Adrenal gland (tissue), 12 donors: ENCODE data around the gene LHX5. TPM values are rescaled to one million over a fixed set of nuclear protein-coding genes. Genes with fewer than 3 reads are reported as not detected.

Experiments
- DNase-seq, 7 donors: peaks; one replicate each; pipeline ENCODE4 v3.0.0-alpha.2; 2019 to 2020
- H3K27ac ChIP-seq, 5 donors: fragments of 200-600 bp; sonication (generic) in 4 of 5; 1 replicate in 3 of 5; 2 replicates in 2 of 5; pipeline versions ENCODE4 v1.5.1 to v1.8.0; 2016 to 2020; ENCODE audit warnings: mild to moderate bottlenecking in 1 of 5
- H3K27me3 ChIP-seq: fragments of 200-600 bp; 2 replicates; pipeline ENCODE4 v1.8.0; 2021
- H3K36me3 ChIP-seq, 2 donors: fragments of 200-600 bp; replicated peaks in 1 of 2; 1 replicate in 1 of 2; 2 replicates in 1 of 2; pipeline versions ENCODE4 v1.5.1 to v1.8.0; 2018 to 2022
- H3K4me1 ChIP-seq, 2 donors: fragments of 200-600 bp; replicated peaks in 1 of 2; 1 replicate in 1 of 2; 2 replicates in 1 of 2; pipeline versions ENCODE4 v1.5.1 to v1.8.0; 2018 to 2021
- H3K4me3 ChIP-seq, 4 donors: fragments of 200-600 bp; sonication (generic) in 3 of 4; one replicate each; pipeline ENCODE4 v1.5.1; 2016 to 2018
- H3K9me3 ChIP-seq, 3 donors: fragments of 200-600 bp; sonication (generic) in 1 of 3; replicated peaks in 1 of 3; 1 replicate in 2 of 3; 2 replicates in 1 of 3; pipeline versions ENCODE4 v1.5.1 to v1.8.0; 2016 to 2021
- POLR2A ChIP-seq, 2 donors: fragments of 450-650 bp; IDR thresholded peaks; one replicate each; pipeline ENCODE4 v1.6.1; 2017; ENCODE audit warnings: antibody characterized with exemption in 2 of 2, mild to moderate bottlenecking in 2 of 2, moderate library complexity in 1 of 2
- WGBS, 4 donors: extraction: QIAGEN DNeasy Blood & Tissue Kit in 2 of 4; methylation state at CpG; one replicate each; pipeline versions ENCODE4 v1.1.5 to v1.1.7; 2013 to 2017; 5-methylcytosine and 5-hydroxymethylcytosine counted together
- intact Hi-C, 2 donors: fragments of 100-400 bp; cut with DNase I; formaldehyde crosslinking; loops; one replicate each; pipeline versions ENCODE4 v1.14.1 to v1.15.0; 2022 to 2023
- polyA plus RNA-seq, 3 donors: library from polyadenylated mRNA; stranded (reverse); fragments of 200-250 nt in 2 of 3; fragments of 350-450 nt in 1 of 3; fragmentation: Illumina TruSeq in 1 of 3; extraction: RNeasy Lipid Tissue Mini Kit (QIAGEN cat#74804) in 1 of 3; gene quantifications; one replicate each; pipeline ENCODE4 v1.2.3, GENCODE V29; 2013 to 2014
- total RNA-seq, 9 donors: library from RNA; depleted of rRNA in 4 of 9; stranded (reverse); fragments of >200 nt in 4 of 9; fragments of 120-200 nt in 1 of 9; fragmentation: NEBNext Ultra II Directional in 1 of 9; extraction: Animal tissue kit (Norgen Biotek cat#: 25700) in 1 of 9; gene quantifications; one replicate each; pipeline versions ENCODE4 v1.1.0 to v1.2.4, GENCODE V29; 2013 to 2023
- TF ChIP-seq, protein P1 (sequence below), 6 experiments: fragments of 450-650 bp in 4 of 6; fragments of 200-600 bp in 2 of 6; sonication (generic) in 1 of 6; IDR thresholded peaks; 1 replicate in 5 of 6; 2 replicates in 1 of 6; pipeline versions ENCODE4 v1.5.1 to v1.8.0; 2016 to 2021; ENCODE audit warnings: antibody characterized with exemption in 6 of 6, mild to moderate bottlenecking in 2 of 6, moderate library complexity in 1 of 6
- donor health status: healthy with polysubstance abuse.
- donor health status: Bipolar disorder and iron deficiency.
- donor health status: DM: yes; HTN: yes; CAD: no.
- donor health status: DM: no; HTN: no; CAD: no.
- donor health status: DM: no; HTN: no; CAD: no.
- donor health status: DM: yes; HTN: yes; CAD: no.

The LHX5 gene
- total and polyA plus RNA-seq, 12 donors, result not detected

DNA sequence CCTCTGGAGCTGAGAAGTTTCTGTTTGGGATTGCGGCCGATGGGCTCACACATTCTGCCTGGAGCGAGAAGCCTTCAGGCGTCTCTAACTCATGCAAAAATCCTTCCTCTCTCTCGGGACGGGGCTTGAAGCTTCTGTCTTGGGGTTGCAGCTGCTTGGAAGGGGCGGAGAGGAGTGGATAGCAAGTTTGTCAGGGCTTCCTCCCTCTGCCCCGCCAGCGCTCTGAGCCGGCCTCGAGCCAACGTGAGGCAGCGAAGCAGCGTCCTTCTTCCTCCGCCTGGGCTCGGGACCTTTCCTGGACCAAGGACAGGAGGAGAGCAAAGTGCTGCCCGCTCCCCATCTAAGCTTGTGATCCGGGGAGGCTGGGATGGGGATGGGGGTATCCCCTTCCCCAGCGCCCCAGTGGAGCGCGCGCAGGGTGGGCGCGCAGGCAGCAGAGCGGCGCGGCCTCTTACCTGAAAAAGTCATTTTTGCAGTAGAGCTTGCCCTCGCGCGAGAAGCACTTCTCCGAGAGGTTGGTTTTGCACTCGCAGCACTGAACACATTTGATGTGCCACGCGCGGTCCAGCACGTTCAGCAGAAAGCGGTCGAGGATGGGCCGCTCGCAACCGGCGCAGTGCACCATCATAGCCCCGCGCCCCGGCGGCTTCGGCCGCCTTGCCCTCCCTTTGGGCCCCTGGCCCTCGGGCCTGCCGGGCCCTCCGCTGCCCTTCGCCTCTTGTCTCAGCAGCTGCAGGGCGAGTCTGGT is 626 bp downstream of the LHX5 start:
- H3K27ac ChIP-seq, result no peak overlapping the region
- H3K27me3 ChIP-seq, result peaks cover 99% of the 10 kb centered on the region
- no peak overlapping the region for H3K4me3 ChIP-seq
- TF ChIP-seq, protein P1, sequence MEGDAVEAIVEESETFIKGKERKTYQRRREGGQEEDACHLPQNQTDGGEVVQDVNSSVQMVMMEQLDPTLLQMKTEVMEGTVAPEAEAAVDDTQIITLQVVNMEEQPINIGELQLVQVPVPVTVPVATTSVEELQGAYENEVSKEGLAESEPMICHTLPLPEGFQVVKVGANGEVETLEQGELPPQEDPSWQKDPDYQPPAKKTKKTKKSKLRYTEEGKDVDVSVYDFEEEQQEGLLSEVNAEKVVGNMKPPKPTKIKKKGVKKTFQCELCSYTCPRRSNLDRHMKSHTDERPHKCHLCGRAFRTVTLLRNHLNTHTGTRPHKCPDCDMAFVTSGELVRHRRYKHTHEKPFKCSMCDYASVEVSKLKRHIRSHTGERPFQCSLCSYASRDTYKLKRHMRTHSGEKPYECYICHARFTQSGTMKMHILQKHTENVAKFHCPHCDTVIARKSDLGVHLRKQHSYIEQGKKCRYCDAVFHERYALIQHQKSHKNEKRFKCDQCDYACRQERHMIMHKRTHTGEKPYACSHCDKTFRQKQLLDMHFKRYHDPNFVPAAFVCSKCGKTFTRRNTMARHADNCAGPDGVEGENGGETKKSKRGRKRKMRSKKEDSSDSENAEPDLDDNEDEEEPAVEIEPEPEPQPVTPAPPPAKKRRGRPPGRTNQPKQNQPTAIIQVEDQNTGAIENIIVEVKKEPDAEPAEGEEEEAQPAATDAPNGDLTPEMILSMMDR (IDR thresholded peaks at IDR 0.05), result no peak
- no peak for TF ChIP-seq POLR2A (IDR thresholded peaks at IDR 0.05)
- H3K9me3 ChIP-seq, result no peaks in the 10 kb centered on the region
- intact Hi-C loops, result no loop called here
- peaks cover 0 to 12% of the 10 kb centered on the region in 2 donors for H3K4me1 ChIP-seq
- WGBS, 4 donors, result 2% methylated on average over 29 to 53 of the region's 53 CpGs
- DNase-seq, result no peak
- H3K36me3 ChIP-seq, result no peaks in the 10 kb centered on the region

- no peak overlapping the region for H3K27ac ChIP-seq
- no peak overlapping the region for H3K4me3 ChIP-seq
- no peak for DNase-seq
- intact Hi-C loops, result no loop called here
- WGBS, 4 donors, result 3 to 7% (median 4%) methylated on average over 11 to 19 of the region's 19 CpGs
- no peaks in the 10 kb centered on the region for H3K9me3 ChIP-seq
- peaks cover under 1 to 15% of the 10 kb centered on the region in 2 donors for H3K4me1 ChIP-seq
- no peaks in the 10 kb centered on the region for H3K36me3 ChIP-seq
- H3K27me3 ChIP-seq, result peaks cover 98% of the 10 kb centered on the region
- TF ChIP-seq, protein P1 (IDR thresholded peaks at IDR 0.05), result no peak
- TF ChIP-seq POLR2A (IDR thresholded peaks at IDR 0.05), result no peak
Measured at GRCh38 chr12:113469949-113470743, 1.5 kb downstream of the LHX5 start.

DNA sequence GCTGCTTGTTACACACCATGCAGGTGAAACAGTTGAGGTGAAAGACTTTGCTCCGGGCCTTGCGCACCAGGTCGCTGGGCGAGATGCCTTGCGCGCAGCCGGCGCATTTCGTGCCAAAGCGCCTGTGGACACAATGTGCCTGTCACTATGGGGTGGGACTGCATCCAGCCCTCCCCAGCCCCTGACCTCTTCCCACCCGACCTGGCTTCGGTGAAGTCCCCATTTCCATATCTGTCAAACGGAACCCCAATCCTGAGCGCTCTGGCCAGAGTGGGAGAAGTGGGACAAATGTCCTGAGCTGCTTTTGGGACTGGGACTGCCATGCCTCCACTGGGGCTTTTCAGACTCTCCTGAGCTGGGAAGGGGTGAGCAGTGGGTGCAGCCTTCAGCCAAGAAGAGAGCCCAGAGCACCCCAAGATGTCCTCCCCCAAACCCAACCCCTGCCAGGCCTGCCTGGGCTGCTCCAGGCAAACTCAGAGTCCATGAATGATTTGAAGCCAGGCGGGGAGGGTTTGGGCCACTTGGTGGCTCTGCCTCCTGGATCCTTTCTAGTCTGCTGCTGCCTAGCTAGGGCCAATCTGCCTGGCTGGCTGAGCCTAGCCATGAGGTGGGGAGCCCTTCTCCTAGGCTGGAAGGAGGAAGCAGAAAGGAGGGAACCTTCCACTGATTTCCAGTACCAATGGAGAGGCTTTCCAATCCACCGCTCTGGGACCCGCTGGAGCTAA is 2.3 kb downstream of the LHX5 start:
- 0 to 8% (median 5%) methylated on average over 1 to 17 of the region's 17 CpGs for WGBS, 4 donors
- Histone ChIP-seq H3K27ac (no peak overlapping the region), H3K36me3 (no peaks in the 10 kb centered on the region), H3K4me1 (peaks cover 8 to 20% of the 10 kb centered on the region in 2 donors), H3K4me3 (no peak overlapping the region), H3K27me3 (peaks cover 98% of the 10 kb centered on the region), H3K9me3 (no peaks in the 10 kb centered on the region)
- intact Hi-C loops, result no loop called here
- TF ChIP-seq, protein P1 (IDR thresholded peaks at IDR 0.05), result no peak
- TF ChIP-seq POLR2A (IDR thresholded peaks at IDR 0.05), result no peak
- DNase-seq, result no peak
